ENCODE data around the gene GADD45G.

Gene GADD45G

DNA sequence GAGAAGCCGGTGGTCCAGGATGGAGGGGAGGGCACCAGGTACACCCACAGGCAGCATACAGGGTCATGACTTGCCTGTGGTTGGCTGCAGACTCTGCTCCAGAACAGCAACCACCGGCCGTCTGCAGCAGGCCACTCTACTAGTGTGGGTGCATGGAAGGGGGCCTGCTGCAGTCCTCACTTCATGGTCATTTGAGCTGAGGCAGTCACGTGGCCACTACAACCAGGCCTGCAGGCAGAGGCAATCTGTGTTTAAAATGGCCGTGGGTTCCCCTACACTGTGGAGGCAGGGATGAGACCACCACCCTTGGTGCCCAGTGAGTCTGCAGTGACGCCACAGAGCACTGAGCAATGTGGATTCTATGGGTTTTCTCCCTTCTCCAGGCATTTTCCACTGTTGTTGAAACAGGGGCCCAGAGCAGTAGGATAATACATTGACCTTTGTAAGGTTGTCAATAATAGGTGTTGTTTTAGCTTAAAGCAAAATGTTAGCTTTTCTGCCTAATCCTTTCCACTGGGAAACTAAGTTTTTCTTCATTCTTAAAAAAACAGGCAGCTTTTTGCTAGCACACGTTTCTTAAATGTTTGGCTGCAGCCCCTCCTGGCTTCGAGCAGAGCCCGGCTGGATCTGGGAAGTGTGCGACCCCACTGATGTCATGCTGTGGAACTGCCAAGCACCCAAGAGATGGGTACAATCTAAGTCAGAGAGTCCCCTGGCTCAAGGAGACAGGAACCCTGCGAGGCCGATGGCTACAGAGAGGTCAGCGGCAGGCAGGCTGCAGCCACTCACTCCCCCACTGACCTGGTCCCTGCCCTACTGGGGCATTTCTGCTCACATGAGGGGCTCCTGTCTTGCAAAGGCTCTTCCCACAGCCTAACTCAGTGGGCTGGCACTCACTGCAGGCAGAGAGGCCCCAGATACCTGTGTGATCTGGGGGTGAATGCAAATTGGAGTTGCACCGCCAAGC lies 21.2 kb downstream of the GADD45G start:
- in situ Hi-C loops (cut with HindIII; ENCODE audit: low sequenced_read_pairs), result no loop called here

- in situ Hi-C loops (cut with HindIII; ENCODE audit: low sequenced_read_pairs), result no loop called here
These were observed 22.0 kb downstream of the GADD45G start for GRCh38 chr9:89626741-89627265.

- in situ Hi-C loops (cut with HindIII; ENCODE audit: low sequenced_read_pairs), result no loop called here
These were observed 23.8 kb downstream of the GADD45G start for GRCh38 chr9:89628601-89629000.

- in situ Hi-C loops (cut with HindIII; ENCODE audit: low sequenced_read_pairs), result no loop called here
These were observed 24.5 kb downstream of the GADD45G start for GRCh38 chr9:89629081-89629976.

GRCh38 chr9:89630508-89630907 lies 25.7 kb downstream of the GADD45G start:
- in situ Hi-C loops (cut with HindIII; ENCODE audit: low sequenced_read_pairs), result no loop called here

GRCh38 chr9:89631384-89631783 lies 26.6 kb downstream of the GADD45G start:
- in situ Hi-C loops (cut with HindIII; ENCODE audit: low sequenced_read_pairs), result no loop called here

- in situ Hi-C loops (cut with HindIII; ENCODE audit: low sequenced_read_pairs), result no loop called here
These were observed 27.5 kb downstream of the GADD45G start for GRCh38 chr9:89632192-89632733.

GRCh38 chr9:89632736-89633135 lies 27.9 kb downstream of the GADD45G start:
- in situ Hi-C loops (cut with HindIII; ENCODE audit: low sequenced_read_pairs), result no loop called here

- in situ Hi-C loops (cut with HindIII; ENCODE audit: low sequenced_read_pairs), result no loop called here
These were observed 28.6 kb downstream of the GADD45G start for GRCh38 chr9:89633404-89633803.

DNA sequence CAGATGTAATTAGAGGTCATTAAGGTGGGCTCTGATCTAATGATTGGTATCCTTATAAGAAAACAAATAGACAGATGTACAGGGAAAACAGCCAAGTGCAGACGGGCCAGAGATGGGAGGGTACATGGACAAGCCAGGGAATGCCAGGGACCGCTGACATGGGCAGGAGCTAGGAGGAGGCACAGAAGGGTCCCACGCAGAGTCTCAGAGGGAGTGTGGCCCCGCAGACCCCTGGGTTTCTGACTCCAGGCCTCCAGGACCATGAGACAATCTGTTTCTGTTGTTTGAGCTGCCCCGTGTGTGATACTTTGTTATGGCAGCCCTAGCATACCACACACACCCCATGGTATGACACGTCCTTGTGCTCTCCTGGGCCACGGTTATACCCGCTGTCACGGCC lies 29.1 kb downstream of the GADD45G start:
- in situ Hi-C loops (cut with HindIII; ENCODE audit: low sequenced_read_pairs), result no loop called here

DNA sequence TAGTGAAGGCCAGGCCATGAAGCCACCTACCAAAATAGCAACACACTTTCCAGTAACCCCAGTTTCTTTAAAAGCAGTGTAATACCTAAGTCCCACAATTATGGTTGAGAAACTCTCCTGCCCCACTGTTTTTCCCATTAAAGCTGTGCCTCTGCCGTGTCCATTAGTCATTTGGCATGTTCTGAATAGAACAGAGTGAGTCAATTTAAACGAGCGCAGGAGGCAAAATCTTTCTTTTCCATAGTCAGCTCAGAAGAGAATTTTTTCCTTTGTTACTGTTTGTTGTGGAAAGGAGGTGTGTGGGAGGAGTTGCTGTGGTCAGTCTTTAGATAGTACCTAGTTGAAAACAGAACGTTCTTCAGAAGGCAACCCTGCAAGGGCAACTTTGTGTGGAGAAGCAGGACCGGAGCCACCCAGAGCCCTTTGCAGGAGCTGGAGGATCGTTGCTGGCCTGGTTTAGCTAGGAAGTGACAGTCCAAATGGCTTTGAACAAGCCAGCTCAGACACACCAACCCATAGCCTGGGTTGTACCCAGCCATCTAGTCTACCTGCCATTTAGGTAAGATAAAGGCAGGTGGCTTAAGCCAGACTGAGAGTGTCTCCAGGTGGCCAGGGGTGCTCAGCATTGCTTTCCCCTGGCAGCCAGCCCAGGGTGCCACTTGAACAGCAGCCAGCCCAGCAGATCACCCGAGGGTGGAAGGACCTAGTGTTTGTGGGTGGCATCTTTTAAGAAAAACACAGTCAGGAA lies 30.4 kb downstream of the GADD45G start:
- in situ Hi-C loops (cut with HindIII; ENCODE audit: low sequenced_read_pairs), result no loop called here

GRCh38 chr9:89635816-89636215 lies 31.0 kb downstream of the GADD45G start:
- in situ Hi-C loops (cut with HindIII; ENCODE audit: low sequenced_read_pairs), result no loop called here

DNA sequence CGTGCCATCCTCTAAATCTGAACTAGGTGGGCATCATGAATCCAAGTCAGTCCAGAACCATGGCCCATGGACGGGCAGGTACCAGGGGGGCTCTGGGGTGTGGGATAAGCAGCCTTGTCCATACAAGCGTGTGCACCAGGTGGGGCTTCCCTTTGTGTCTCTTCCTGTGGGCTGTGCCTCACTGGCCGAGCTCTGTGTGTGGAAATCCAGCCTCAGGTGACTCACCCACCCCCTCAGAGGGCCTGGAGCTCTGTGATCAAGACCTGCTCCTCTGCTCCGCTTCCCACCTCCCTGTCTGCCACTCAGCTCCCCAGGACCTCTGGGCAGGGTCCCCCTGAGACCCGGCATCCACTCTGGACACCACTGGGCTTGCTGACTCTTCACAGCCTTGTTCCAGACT lies 33.0 kb downstream of the GADD45G start:
- in situ Hi-C loops (cut with HindIII; ENCODE audit: low sequenced_read_pairs), result no loop called here

GRCh38 chr9:89638359-89638758 lies 33.5 kb downstream of the GADD45G start:
- in situ Hi-C loops (cut with HindIII; ENCODE audit: low sequenced_read_pairs), result no loop called here

GRCh38 chr9:89638893-89639292 lies 34.1 kb downstream of the GADD45G start:
- in situ Hi-C loops (cut with HindIII; ENCODE audit: low sequenced_read_pairs), result no loop called here

- in situ Hi-C loops (cut with HindIII; ENCODE audit: low sequenced_read_pairs), result no loop called here
These were observed 34.6 kb downstream of the GADD45G start for GRCh38 chr9:89639367-89639795.

- in situ Hi-C loops (cut with HindIII; ENCODE audit: low sequenced_read_pairs), result no loop called here
These were observed 35.1 kb downstream of the GADD45G start for GRCh38 chr9:89639961-89640360.

- in situ Hi-C loops (cut with HindIII; ENCODE audit: low sequenced_read_pairs), result no loop called here
These were observed 35.5 kb downstream of the GADD45G start for GRCh38 chr9:89640361-89640760.

DNA sequence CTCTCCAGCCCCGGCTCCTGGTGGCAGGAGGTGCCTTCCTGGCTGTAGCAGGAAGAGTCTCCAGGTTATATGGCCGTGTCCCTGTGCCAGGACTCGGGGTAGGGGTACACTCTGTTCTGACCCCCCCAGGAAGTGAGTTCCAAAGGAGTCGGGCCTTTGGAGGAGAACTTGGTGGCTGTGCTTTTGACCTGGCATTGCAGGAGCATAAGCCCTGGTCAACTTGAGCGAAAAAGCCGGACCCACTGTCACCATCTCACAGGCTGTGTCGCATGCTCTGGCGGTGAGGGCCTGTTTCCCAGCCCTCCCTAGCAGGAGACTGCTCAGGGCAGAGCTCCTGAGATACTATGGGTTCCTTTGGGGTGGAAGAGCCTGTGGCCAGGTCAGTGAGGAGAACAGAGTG lies 36.0 kb downstream of the GADD45G start:
- in situ Hi-C loops (cut with HindIII; ENCODE audit: low sequenced_read_pairs), result no loop called here

DNA sequence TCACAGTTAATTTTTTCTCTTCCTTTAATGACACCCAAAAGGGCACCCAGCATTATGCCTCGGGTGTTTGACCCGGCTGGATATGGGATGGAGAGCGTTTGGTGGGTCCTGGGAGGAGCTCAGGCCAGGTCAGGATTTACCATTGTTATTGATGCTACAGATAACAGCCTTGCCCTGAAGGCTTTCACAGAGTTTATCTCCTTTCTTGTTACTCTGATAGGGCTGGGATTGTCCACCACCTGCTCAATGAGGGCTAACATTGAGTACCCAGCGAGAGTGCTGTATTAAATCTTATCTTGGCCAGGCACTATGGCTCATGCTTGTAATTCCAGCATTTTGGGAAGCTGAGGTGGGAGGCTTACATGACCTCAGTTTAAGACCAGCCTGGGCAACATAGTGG lies 37.2 kb downstream of the GADD45G start:
- in situ Hi-C loops (cut with HindIII; ENCODE audit: low sequenced_read_pairs), result no loop called here
